Measurements from ENCODE around the gene PIP5K1C. TPM values are rescaled to one million over a fixed set of nuclear protein-coding genes. Genes with fewer than 3 reads are reported as not detected.
A peak's percentile ranks its signal among the peaks of the same experiment; 100 is the strongest.

Gene PIP5K1C
- polyA plus RNA-seq, 2 of the 4 experiments (the other 2 are of a cell fraction): 2.6 to 9.3 TPM

- H3K4me1 ChIP-seq: peaks cover 19% of the 10 kb centered on the region
- peak overlapping the region in 1 of 2 experiments; percentile 91; a peak in 3 of 6 replicates for H3K27ac ChIP-seq
- TF ChIP-seq ESRRA (IDR thresholded peaks at IDR 0.05; ENCODE audit: borderline replicate concordance, low read length) (no peak), SMC3 (IDR thresholded peaks at IDR 0.05) (no peak), HOXB13 (CRISPR knock-in tag; IDR thresholded peaks at IDR 0.05; ENCODE audit: low read depth) (no peak), GATA3 (IDR thresholded peaks at IDR 0.05; ENCODE audit: borderline replicate concordance) (no peak)
- TF ChIP-seq, protein P1, sequence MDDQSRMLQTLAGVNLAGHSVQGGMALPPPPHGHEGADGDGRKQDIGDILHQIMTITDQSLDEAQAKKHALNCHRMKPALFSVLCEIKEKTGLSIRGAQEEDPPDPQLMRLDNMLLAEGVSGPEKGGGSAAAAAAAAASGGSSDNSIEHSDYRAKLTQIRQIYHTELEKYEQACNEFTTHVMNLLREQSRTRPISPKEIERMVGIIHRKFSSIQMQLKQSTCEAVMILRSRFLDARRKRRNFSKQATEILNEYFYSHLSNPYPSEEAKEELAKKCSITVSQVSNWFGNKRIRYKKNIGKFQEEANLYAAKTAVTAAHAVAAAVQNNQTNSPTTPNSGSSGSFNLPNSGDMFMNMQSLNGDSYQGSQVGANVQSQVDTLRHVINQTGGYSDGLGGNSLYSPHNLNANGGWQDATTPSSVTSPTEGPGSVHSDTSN (IDR thresholded peaks at IDR 0.05): no peak
- TF ChIP-seq, protein P2, sequence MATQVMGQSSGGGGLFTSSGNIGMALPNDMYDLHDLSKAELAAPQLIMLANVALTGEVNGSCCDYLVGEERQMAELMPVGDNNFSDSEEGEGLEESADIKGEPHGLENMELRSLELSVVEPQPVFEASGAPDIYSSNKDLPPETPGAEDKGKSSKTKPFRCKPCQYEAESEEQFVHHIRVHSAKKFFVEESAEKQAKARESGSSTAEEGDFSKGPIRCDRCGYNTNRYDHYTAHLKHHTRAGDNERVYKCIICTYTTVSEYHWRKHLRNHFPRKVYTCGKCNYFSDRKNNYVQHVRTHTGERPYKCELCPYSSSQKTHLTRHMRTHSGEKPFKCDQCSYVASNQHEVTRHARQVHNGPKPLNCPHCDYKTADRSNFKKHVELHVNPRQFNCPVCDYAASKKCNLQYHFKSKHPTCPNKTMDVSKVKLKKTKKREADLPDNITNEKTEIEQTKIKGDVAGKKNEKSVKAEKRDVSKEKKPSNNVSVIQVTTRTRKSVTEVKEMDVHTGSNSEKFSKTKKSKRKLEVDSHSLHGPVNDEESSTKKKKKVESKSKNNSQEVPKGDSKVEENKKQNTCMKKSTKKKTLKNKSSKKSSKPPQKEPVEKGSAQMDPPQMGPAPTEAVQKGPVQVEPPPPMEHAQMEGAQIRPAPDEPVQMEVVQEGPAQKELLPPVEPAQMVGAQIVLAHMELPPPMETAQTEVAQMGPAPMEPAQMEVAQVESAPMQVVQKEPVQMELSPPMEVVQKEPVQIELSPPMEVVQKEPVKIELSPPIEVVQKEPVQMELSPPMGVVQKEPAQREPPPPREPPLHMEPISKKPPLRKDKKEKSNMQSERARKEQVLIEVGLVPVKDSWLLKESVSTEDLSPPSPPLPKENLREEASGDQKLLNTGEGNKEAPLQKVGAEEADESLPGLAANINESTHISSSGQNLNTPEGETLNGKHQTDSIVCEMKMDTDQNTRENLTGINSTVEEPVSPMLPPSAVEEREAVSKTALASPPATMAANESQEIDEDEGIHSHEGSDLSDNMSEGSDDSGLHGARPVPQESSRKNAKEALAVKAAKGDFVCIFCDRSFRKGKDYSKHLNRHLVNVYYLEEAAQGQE (IDR thresholded peaks at IDR 0.05): no peak
These were observed 94.5 kb downstream of the PIP5K1C start for GRCh38 chr19:3605770-3606169.

DNA sequence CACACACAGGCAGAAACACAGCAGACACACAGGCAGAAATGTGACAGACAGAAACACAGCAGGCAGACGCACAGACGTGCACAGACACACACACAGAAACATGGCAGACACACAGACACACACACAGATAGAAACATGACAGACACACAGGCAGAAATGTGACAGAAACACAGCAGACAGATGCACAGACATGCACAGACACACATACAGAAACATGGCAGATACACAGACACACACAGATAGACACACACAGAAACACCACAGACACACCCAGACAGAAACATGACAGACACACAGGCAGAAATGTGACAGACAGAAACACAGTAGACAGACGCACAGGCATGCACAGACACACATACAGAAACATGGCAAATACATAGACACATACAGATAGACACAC lies 94.9 kb downstream of the PIP5K1C start:
- Histone ChIP-seq H3K9me3 (no peaks in the 10 kb centered on the region), H3K4me3 (no peak overlapping the region), H3K4me2 (no peak overlapping the region), H3K4me1 (peaks cover 19% of the 10 kb centered on the region), H3K27ac (no peak overlapping the region)
- 85% methylated on average over 3 of the region's 3 CpGs for WGBS (ENCODE audit: missing lambda C conversion rate)
- CTCF ChIA-PET: interaction anchor here (1.3 kb wide), 1 partner anchor 20 kb away, joined by 3 read pairs; the partner anchor contains the start of gene GIPC3
- POLR2A ChIA-PET: no interaction called here
- FAIRE-seq (no peak), ATAC-seq (no peak), DNase-seq (ENCODE audit: low read depth in 1 of 2, low spot score in 1 of 2) (no peak)
- TF ChIP-seq POLR2AphosphoS2 (conservative IDR thresholded peaks at IDR 0.05; ENCODE audit: low read length) (no peak), CBX2 (IDR thresholded peaks at IDR 0.05; ENCODE audit: borderline replicate concordance, low read depth) (no peak), EP300 (IDR thresholded peaks at IDR 0.05) (no peak), PHF8 (IDR thresholded peaks at IDR 0.05; ENCODE audit: borderline replicate concordance, low read depth) (no peak), SMC3 (IDR thresholded peaks at IDR 0.05) (no peak), HOXB5 (CRISPR knock-in tag; IDR thresholded peaks at IDR 0.05) (no peak), TP53 (CRISPR knock-in tag; IDR thresholded peaks at IDR 0.05) (no peak), HOXB13 (CRISPR knock-in tag; IDR thresholded peaks at IDR 0.05; ENCODE audit: low read depth) (no peak), ESRRA (IDR thresholded peaks at IDR 0.05; ENCODE audit: borderline replicate concordance, low read length) (no peak), MYC (IDR thresholded peaks at IDR 0.05; ENCODE audit: borderline replicate concordance, low read length) (no peak), JUNB (IDR thresholded peaks at IDR 0.05) (no peak), FOSB (CRISPR knock-in tag; IDR thresholded peaks at IDR 0.05) (no peak)
- TF ChIP-seq, protein P3, sequence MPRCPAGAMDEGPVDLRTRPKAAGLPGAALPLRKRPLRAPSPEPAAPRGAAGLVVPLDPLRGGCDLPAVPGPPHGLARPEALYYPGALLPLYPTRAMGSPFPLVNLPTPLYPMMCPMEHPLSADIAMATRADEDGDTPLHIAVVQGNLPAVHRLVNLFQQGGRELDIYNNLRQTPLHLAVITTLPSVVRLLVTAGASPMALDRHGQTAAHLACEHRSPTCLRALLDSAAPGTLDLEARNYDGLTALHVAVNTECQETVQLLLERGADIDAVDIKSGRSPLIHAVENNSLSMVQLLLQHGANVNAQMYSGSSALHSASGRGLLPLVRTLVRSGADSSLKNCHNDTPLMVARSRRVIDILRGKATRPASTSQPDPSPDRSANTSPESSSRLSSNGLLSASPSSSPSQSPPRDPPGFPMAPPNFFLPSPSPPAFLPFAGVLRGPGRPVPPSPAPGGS (IDR thresholded peaks at IDR 0.05): no peak

More at GRCh38 chr19:3605770-3606169, 94.5 kb downstream of the PIP5K1C start:
- DNase-seq (ENCODE audit: low read depth in 1 of 2, low spot score in 1 of 2): no peak
- POLR2A ChIA-PET: no interaction called here
- no peak for ATAC-seq
- FAIRE-seq: no peak
- CTCF ChIA-PET: no interaction called here
- Histone ChIP-seq H3K9me3 (no peaks in the 10 kb centered on the region), H3K4me3 (peak overlapping the region; percentile 40; the same call in 2 of the 3 replicates), H3K4me2 (peak overlapping the region; percentile 84)
- WGBS (ENCODE audit: missing lambda C conversion rate): 60% methylated on average over 5 of the region's 5 CpGs

DNA sequence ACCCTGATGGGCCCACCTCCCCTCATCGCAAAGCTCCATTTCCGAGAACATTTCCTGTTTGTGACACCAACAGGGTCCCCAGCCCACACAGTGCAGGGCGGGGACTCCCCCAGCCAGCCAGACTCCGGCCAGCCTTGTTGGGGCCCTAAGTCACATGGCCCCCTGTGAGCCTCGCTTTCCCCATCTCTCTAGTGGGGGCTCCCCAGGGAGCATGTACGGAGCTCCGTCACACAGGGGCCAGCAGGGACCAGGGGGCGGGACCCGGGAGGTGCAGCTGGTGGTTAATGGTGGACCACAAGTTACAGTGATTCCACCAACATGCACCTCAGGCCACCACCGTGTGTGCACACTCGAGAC lies 95.3 kb downstream of the PIP5K1C start:
- Histone ChIP-seq H3K4me1 (peaks cover 19% of the 10 kb centered on the region), H3K9me3 (no peaks in the 10 kb centered on the region), H3K27ac (no peak overlapping the region), H3K4me3 (no peak overlapping the region), H3K4me2 (no peak overlapping the region)
- 88% methylated on average over 2 of the region's 11 CpGs for WGBS (ENCODE audit: missing lambda C conversion rate)
- FAIRE-seq: no peak
- DNase-seq (ENCODE audit: low read depth in 1 of 2, low spot score in 1 of 2): no peak
- CTCF ChIA-PET: interaction anchor here (1.3 to 1.7 kb wide), 2 partner anchors 14 to 19 kb away, joined by 3 to 4 read pairs; partner anchors contain the start of gene GIPC3
- POLR2A ChIA-PET: no interaction called here
- no peak for ATAC-seq
- no peak for TF ChIP-seq NFE2L2 (conservative IDR thresholded peaks at IDR 0.05; ENCODE audit: low read length)
- TF ChIP-seq HOXB5 (CRISPR knock-in tag; IDR thresholded peaks at IDR 0.05): no peak
- no peak for TF ChIP-seq CBX2 (IDR thresholded peaks at IDR 0.05; ENCODE audit: borderline replicate concordance, low read depth)
- TF ChIP-seq EHF (CRISPR knock-in tag; IDR thresholded peaks at IDR 0.05): no peak
- TF ChIP-seq KDM5A (IDR thresholded peaks at IDR 0.05): no peak
- TF ChIP-seq, protein P4, sequence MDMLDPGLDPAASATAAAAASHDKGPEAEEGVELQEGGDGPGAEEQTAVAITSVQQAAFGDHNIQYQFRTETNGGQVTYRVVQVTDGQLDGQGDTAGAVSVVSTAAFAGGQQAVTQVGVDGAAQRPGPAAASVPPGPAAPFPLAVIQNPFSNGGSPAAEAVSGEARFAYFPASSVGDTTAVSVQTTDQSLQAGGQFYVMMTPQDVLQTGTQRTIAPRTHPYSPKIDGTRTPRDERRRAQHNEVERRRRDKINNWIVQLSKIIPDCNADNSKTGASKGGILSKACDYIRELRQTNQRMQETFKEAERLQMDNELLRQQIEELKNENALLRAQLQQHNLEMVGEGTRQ (IDR thresholded peaks at IDR 0.05): no peak
- no peak for TF ChIP-seq CTCF (IDR thresholded peaks at IDR 0.05)
- TF ChIP-seq, protein P5, sequence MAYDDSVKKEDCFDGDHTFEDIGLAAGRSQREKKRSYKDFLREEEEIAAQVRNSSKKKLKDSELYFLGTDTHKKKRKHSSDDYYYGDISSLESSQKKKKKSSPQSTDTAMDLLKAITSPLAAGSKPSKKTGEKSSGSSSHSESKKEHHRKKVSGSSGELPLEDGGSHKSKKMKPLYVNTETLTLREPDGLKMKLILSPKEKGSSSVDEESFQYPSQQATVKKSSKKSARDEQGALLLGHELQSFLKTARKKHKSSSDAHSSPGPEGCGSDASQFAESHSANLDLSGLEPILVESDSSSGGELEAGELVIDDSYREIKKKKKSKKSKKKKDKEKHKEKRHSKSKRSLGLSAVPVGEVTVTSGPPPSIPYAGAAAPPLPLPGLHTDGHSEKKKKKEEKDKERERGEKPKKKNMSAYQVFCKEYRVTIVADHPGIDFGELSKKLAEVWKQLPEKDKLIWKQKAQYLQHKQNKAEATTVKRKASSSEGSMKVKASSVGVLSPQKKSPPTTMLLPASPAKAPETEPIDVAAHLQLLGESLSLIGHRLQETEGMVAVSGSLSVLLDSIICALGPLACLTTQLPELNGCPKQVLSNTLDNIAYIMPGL (CRISPR knock-in tag; IDR thresholded peaks at IDR 0.05; ENCODE audit: borderline replicate concordance): no peak
- no peak for TF ChIP-seq ESRRA (IDR thresholded peaks at IDR 0.05; ENCODE audit: borderline replicate concordance, low read length)

Measured in A549 (cell line).